Prostate gland (tissue), 2 donors: Measurements from ENCODE around the gene SARNP.

Source experiments
- POLR2AphosphoS5 ChIP-seq: sonication (generic); formaldehyde crosslinking; IDR thresholded peaks from one replicate; pipeline ENCODE4 v1.6.1; 2017; ENCODE audit warnings: antibody characterized with exemption
- TF ChIP-seq, protein P1 (sequence below), 4 experiments: fragments of 200-600 bp in 2 of 4; fragments of 450-650 bp in 2 of 4; sonication (generic) in 2 of 4; IDR thresholded peaks; 1 replicate in 3 of 4; 2 replicates in 1 of 4; pipeline ENCODE4 v1.5.1; 2016 to 2019; ENCODE audit warnings: antibody characterized with exemption in 4 of 4, mild to moderate bottlenecking in 2 of 4, moderate library complexity in 2 of 4

DNA sequence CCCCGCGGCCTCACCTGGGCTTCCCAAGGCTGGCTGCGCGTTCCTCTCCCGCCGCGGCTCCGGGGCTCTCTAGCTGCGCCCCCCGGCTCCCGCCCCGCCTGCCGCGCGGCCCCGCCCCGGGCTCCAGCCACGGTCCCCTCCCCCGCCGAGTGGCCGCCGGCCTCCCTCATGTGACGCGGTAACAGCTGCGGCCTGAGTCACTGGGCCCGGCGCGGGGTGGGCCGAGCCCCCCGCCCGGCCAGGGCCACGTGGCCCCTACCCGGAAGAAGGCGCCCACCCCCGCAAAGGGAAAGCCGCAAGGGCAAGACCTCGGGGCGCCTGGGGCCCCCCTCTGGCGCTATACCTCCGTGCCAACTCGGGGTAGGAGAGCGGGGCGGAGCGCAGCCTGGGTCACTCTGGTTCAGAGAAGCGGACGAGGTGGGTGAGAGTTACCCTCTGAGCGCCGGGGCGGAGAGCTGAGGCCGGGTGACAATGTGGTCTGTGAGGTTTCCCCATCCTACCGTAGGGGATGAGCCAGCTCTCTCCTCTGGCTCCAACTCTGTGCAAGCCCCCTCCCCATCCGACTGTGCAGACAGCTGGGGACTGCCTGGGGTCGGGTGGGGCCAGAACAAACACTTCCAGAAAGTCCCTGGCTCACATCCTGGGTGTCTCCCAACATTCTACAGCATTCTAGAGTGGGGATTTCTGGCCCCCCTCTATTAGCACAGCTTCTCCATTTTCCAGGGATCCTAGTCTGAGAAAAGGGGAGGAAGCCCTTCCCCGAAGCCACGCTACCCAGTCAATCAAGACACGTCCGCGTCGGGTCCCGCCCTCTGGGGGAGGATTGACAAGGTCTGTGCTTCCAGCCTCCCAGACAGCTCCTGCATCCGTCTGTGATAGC lies 88.3 kb downstream of the SARNP start, which contains the start of gene CD63:
- TF ChIP-seq, protein P1, sequence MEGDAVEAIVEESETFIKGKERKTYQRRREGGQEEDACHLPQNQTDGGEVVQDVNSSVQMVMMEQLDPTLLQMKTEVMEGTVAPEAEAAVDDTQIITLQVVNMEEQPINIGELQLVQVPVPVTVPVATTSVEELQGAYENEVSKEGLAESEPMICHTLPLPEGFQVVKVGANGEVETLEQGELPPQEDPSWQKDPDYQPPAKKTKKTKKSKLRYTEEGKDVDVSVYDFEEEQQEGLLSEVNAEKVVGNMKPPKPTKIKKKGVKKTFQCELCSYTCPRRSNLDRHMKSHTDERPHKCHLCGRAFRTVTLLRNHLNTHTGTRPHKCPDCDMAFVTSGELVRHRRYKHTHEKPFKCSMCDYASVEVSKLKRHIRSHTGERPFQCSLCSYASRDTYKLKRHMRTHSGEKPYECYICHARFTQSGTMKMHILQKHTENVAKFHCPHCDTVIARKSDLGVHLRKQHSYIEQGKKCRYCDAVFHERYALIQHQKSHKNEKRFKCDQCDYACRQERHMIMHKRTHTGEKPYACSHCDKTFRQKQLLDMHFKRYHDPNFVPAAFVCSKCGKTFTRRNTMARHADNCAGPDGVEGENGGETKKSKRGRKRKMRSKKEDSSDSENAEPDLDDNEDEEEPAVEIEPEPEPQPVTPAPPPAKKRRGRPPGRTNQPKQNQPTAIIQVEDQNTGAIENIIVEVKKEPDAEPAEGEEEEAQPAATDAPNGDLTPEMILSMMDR (IDR thresholded peaks at IDR 0.05) = no peak
- TF ChIP-seq POLR2AphosphoS5 = peak; percentile 85
